ENCODE data around the gene ZNF486.
"Not testable (repeated sequence)": the region's sequence is repeated elsewhere in the genome, so short reads cannot be mapped to it uniquely, and the experiment has no call there.

ZNF486 gene

DNA sequence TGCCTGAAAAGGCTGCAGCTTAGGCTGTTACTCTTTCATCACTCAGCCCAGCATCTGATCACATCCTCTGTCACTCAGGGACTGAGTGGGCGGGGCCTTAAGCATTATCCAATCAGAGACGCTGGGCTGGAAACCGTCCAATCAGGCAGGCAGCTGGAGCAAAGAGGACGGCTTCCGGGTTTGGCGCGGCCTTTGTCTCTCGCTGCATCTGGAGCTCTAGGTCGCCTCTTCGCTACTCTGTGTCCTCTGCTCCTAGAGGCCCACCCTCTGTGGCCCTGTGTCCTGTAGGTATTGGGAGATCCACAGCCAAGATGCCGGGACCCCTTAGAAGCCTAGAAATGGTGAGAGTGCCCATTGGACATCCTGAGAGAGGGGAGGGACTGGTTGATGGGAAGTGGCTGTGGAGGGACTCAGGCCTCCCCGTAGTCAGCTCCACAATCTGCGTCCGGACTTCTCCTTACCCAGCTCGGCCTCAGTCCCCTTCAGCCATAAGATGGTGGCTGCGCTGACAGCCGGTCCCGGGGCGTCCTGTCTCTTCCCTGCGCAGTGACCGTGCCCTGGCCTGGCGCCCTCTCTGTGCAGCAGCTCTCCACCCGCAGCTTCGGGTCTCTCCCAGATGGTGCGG lies at the start of gene ZNF486:
Gene ZNF486 (plus strand): TSS at position 195 of the 625 bp plus-strand sequence. CDS start 117 bp downstream, at position 312.
- in situ Hi-C loops (cut with HindIII; ENCODE audit: low pct_ligation_motif_present, low pct_unique_long_range_greater_than_20kb, low sequenced_read_pairs): no loop called here
- no peak for DNase-seq

GRCh38 chr19:20118064-20118839 lies 48.8 kb upstream of the ZNF486 start:
- in situ Hi-C loops (cut with HindIII; ENCODE audit: low pct_ligation_motif_present, low pct_unique_long_range_greater_than_20kb, low sequenced_read_pairs); DNase-seq: not testable (repeated sequence)

- in situ Hi-C loops (cut with HindIII; ENCODE audit: low pct_ligation_motif_present, low pct_unique_long_range_greater_than_20kb, low sequenced_read_pairs): no loop called here
- DNase-seq: no peak
Observed at GRCh38 chr19:20124879-20125278, 42.1 kb upstream of the ZNF486 start.

DNA sequence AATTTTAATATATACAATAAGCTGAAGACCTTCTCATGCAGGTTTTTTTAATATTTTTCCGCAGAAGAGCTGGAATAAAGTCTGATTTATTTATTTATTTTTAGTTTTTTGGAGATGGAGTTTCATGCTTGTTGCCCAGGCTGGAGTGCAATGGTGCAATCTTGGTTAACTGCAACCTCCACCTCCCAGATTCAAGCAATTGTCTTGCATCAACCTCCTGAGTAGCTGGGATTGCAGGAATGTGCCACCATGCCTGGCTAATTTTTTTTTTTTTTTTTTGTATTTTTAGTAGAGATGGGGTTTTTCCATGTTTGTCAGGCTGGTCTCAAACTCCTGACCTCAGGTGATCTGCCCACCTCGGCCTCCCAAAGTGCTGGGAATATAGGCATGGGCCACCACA lies 34.1 kb upstream of the ZNF486 start:
- DNase-seq; in situ Hi-C loops (cut with HindIII; ENCODE audit: low pct_ligation_motif_present, low pct_unique_long_range_greater_than_20kb, low sequenced_read_pairs): not testable (repeated sequence)

DNA sequence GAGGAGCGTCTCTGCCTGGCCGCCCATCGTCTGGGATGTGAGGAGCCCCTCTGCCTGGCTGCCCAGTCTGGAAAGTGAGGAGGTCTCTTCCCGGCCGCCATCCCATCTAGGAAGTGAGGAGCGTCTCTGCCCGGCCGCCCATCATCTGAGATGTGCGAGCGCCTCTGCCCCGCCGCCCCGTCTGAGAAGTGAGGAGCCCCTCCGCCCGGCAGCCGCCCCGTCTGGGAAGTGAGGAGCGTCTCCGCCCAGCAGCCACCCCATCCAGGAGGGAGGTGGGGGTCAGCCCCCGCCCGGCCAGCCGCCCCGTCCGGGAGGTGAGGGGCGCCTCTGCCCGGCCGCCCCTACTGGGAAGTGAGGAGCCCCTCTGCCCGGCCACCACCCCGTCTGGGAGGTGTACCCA lies 29.3 kb upstream of the ZNF486 start:
- DNase-seq; in situ Hi-C loops (cut with HindIII; ENCODE audit: low pct_ligation_motif_present, low pct_unique_long_range_greater_than_20kb, low sequenced_read_pairs): not testable (repeated sequence)

DNA sequence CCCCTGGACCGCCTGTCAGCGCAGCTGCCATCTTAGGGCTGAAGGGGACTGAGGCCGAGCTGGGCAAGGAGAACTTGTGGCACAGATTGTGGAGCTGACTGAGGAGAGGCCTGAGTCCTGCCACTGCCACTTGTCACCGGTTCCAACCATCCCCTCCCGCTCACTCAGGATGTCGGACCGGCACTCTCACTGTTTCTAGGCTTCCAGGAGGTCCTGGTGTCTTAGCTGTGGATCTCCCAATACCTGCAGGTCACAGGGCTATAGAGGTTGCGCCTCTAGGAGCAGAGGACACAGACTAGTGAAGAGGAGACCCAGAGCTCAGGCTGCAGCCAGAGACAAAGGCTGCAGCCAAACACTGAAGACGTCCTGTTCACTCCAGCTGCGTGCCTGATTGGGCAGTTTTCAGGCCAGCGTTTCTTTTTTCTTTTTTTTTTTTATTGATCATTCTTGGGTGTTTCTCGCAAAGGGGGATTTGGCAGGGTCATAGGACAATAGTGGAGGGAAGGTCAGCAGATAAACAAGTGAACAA lies 15.3 kb upstream of the ZNF486 start:
- in situ Hi-C loops (cut with HindIII; ENCODE audit: low pct_ligation_motif_present, low pct_unique_long_range_greater_than_20kb, low sequenced_read_pairs): no loop called here
- DNase-seq: no peak

GRCh38 chr19:20152506-20152905 lies 14.5 kb upstream of the ZNF486 start:
- in situ Hi-C loops (cut with HindIII; ENCODE audit: low pct_ligation_motif_present, low pct_unique_long_range_greater_than_20kb, low sequenced_read_pairs); DNase-seq: not testable (repeated sequence)

- in situ Hi-C loops (cut with HindIII; ENCODE audit: low pct_ligation_motif_present, low pct_unique_long_range_greater_than_20kb, low sequenced_read_pairs): no loop called here
- no peak for DNase-seq
Observed at GRCh38 chr19:20153281-20153680, 13.7 kb upstream of the ZNF486 start.

- in situ Hi-C loops (cut with HindIII; ENCODE audit: low pct_ligation_motif_present, low pct_unique_long_range_greater_than_20kb, low sequenced_read_pairs): no loop called here
- DNase-seq: no peak
Observed at GRCh38 chr19:20154636-20155035, 12.4 kb upstream of the ZNF486 start.

- in situ Hi-C loops (cut with HindIII; ENCODE audit: low pct_ligation_motif_present, low pct_unique_long_range_greater_than_20kb, low sequenced_read_pairs): no loop called here
- DNase-seq: no peak
Observed at GRCh38 chr19:20162821-20163220, 4.2 kb upstream of the ZNF486 start.

DNA sequence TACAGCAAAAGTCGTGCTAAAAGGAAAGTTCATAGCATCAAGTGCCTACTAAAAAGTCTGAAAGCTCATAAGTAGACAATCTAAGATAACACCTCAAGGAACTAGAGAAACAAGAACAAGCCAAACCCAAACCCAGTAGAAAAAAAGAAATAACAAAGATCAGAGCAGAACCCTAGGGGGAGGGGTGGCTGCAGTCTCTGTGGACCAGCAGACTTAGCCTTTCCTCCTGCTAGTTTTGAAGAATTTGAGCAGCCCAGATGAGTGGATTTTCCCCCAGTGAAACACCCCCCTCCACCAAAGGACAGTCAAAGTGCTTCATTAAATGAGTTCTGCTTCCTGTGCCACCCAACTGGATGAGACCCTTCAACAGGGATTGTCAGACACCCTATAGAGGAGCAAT lies 2.6 kb upstream of the ZNF486 start:
- no peak for DNase-seq
- in situ Hi-C loops (cut with HindIII; ENCODE audit: low pct_ligation_motif_present, low pct_unique_long_range_greater_than_20kb, low sequenced_read_pairs): no loop called here

GRCh38 chr19:20165971-20166592 lies 932 bp upstream of the ZNF486 start:
- in situ Hi-C loops (cut with HindIII; ENCODE audit: low pct_ligation_motif_present, low pct_unique_long_range_greater_than_20kb, low sequenced_read_pairs): no loop called here
- no peak for DNase-seq

DNA sequence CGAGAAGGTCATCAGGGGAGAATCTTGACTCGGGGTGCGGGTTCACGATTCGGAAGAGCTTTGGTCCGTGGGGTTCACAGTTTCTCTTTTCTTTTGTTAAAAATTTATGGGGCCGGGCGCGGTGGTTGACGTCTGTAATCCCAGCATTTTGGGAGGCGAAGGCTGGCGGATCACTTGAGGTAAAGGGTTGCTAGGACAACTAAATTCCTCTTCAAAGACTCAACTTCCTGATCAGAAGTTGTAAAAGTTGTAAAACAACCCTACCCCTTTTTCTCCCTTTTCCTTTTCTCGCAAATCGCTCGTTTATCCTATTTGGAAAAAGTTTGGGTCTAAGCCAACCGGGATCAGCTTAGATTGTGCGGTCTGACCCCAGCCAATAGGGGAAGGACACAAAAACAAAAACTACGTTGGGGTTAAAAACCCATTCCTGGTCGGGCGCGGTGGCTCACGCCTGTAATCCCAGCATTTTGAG lies 673 bp downstream of the ZNF486 start:
- in situ Hi-C loops (cut with HindIII; ENCODE audit: low pct_ligation_motif_present, low pct_unique_long_range_greater_than_20kb, low sequenced_read_pairs): no loop called here

GRCh38 chr19:20171285-20171684 lies 4.3 kb downstream of the ZNF486 start:
- DNase-seq: no peak
- in situ Hi-C loops (cut with HindIII; ENCODE audit: low pct_ligation_motif_present, low pct_unique_long_range_greater_than_20kb, low sequenced_read_pairs): no loop called here

More for the DNA sequence above, 673 bp downstream of the ZNF486 start:
- no peak for DNase-seq

GRCh38 chr19:20175848-20176247 lies 8.8 kb downstream of the ZNF486 start:
- in situ Hi-C loops (cut with HindIII; ENCODE audit: low pct_ligation_motif_present, low pct_unique_long_range_greater_than_20kb, low sequenced_read_pairs): not testable (repeated sequence)

DNA sequence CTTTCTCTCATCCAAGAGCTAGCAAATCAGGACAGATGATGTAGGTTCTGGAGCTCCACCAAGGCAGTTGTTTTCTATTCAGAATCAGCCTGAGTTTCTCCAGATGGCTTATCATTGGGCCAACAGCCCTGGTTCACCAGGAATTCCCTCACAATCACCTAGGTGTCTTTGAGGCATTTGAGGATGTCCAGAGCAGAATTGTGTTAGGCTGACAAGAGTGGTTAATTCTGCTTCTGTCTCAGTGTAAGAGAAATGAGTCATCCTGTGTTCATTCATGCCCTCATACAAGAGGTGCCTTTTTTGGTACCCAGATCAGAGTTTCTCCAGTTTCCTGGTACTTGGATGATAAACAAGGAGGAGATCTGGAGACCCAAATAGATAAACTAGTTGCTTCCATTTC lies 12.9 kb downstream of the ZNF486 start:
- in situ Hi-C loops (cut with HindIII; ENCODE audit: low pct_ligation_motif_present, low pct_unique_long_range_greater_than_20kb, low sequenced_read_pairs); DNase-seq: not testable (repeated sequence)

More at GRCh38 chr19:20175848-20176247, 8.8 kb downstream of the ZNF486 start:
- not testable (repeated sequence) for DNase-seq

- in situ Hi-C loops (cut with HindIII; ENCODE audit: low pct_ligation_motif_present, low pct_unique_long_range_greater_than_20kb, low sequenced_read_pairs): no loop called here
- DNase-seq: no peak
Observed at GRCh38 chr19:20182222-20182785, 15.3 kb downstream of the ZNF486 start.

- no peak for DNase-seq
- in situ Hi-C loops (cut with HindIII; ENCODE audit: low pct_ligation_motif_present, low pct_unique_long_range_greater_than_20kb, low sequenced_read_pairs): no loop called here
Observed at GRCh38 chr19:20186174-20186573, 19.2 kb downstream of the ZNF486 start.

DNA sequence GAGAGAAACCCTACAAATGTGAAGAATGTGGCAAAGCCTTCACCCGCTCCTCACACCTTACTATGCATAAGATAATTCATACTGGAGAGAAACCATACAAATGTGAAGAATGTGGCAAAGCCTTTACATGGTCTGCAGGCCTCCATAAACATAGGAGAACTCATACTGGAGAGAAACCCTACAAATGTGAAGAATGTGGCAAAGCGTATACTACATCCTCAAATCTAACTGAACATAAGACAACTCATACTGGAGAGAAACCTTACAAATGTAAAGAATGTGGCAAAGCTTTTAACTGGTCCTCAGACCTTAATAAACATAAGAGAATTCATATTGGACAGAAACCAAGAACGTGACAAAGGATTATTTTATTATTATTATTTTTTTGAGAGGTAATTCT lies 30.7 kb downstream of the ZNF486 start:
- in situ Hi-C loops (cut with HindIII; ENCODE audit: low pct_ligation_motif_present, low pct_unique_long_range_greater_than_20kb, low sequenced_read_pairs): no loop called here
- no peak for DNase-seq

Measured in ACHN (cell line).